Testis (tissue), 3 donors: ENCODE measurements around the gene ORC6. TPM values are rescaled to one million over a fixed set of nuclear protein-coding genes. Genes with fewer than 3 reads are reported as not detected.

Experiments used
- DNase-seq: peaks from one replicate; pipeline ENCODE4 v3.0.0-alpha.2; 2019
- H3K27ac ChIP-seq, 2 donors: fragments of 200-600 bp; sonication (generic); one replicate each; pipeline ENCODE4 v1.5.1; 2019
- H3K27me3 ChIP-seq: fragments of 200-600 bp; sonication (generic); one replicate; pipeline ENCODE4 v1.5.1; 2019
- H3K36me3 ChIP-seq: fragments of 200-600 bp; sonication (generic); one replicate; pipeline ENCODE4 v1.5.1; 2017; ENCODE audit warnings: low read depth; ENCODE audit errors: missing control alignments
- H3K4me1 ChIP-seq: fragments of 200-600 bp; sonication (generic); one replicate; pipeline ENCODE4 v1.5.1; 2019
- H3K4me3 ChIP-seq, 2 donors: fragments of 200-600 bp; sonication (generic); one replicate each; pipeline ENCODE4 v1.5.1; 2017 to 2019
- H3K9me3 ChIP-seq: fragments of 200-600 bp; sonication (generic); one replicate; pipeline ENCODE4 v1.5.1; 2017
- CTCF ChIP-seq, 3 experiments: fragments of 450-650 bp in 2 of 3; fragments of 200-600 bp in 1 of 3; sonication (generic) in 1 of 3; IDR thresholded peaks; one replicate each; pipeline ENCODE4 v1.5.1; 2016 to 2019; ENCODE audit warnings: antibody characterized with exemption in 3 of 3, mild to moderate bottlenecking in 2 of 3, moderate library complexity in 1 of 3
- POLR2A ChIP-seq: fragments of 450-650 bp; IDR thresholded peaks from one replicate; pipeline ENCODE4 v1.6.1; 2017; ENCODE audit warnings: antibody characterized with exemption, mild to moderate bottlenecking, moderate library complexity
- WGBS, 2 donors: methylation state at CpG; one replicate each; pipeline ENCODE4 v1.1.5; 2018; 5-methylcytosine and 5-hydroxymethylcytosine counted together
- intact Hi-C: fragments of 100-400 bp; cut with DNase I; formaldehyde crosslinking; loops from one replicate; pipeline ENCODE4 v1.15.1; 2023; ENCODE audit warnings: low total_unique reads
- polyA plus RNA-seq: library from polyadenylated mRNA; stranded (reverse); fragments of 350-450 nt; fragmentation: Illumina TruSeq; extraction: RNeasy Lipid Tissue Mini Kit (QIAGEN cat#74804); gene quantifications from one replicate; pipeline ENCODE4 v1.2.3, GENCODE V29; 2014; ENCODE audit warnings: low read depth, low replicate concordance; ENCODE audit not compliant: insufficient read depth
- total RNA-seq, 2 donors: library from RNA; depleted of rRNA; stranded (reverse); fragments of >200 nt; gene quantifications; one replicate each; pipeline ENCODE4 v1.2.3, GENCODE V29; 2016

Gene ORC6
- total and polyA plus RNA-seq, 3 donors from 2014 or later, result 28.2 to 44.4 (median 30.7) TPM

GRCh38 chr16:46746821-46747776, 57.6 kb downstream of the ORC6 start:
- peaks cover 15% of the 10 kb centered on the region for H3K4me1 ChIP-seq
- WGBS, 2 donors, result 90% methylated on average over 8 to 15 of the region's 15 CpGs
- no peaks in the 10 kb centered on the region for H3K9me3 ChIP-seq
- no peaks in the 10 kb centered on the region for H3K27me3 ChIP-seq
- H3K36me3 ChIP-seq, result no peaks in the 10 kb centered on the region
- TF ChIP-seq CTCF (IDR thresholded peaks at IDR 0.05) (no peak), POLR2A (no peak)
- H3K27ac ChIP-seq, result no peak overlapping the region
- no peak for DNase-seq
- intact Hi-C loops, result no loop called here
- no peak overlapping the region for H3K4me3 ChIP-seq

Other genes with a start within 250 kb of the ORC6 start
- gene SHCBP1, start 68.3 kb upstream of the ORC6 start, total RNA-seq, result 10 to 100 TPM; 10.4 to 23.7 TPM
- gene SHCBP1, start 68.3 kb upstream of the ORC6 start, polyA plus RNA-seq, result 14.7 TPM
- 100 to 1,000 TPM; 128 to 129 TPM for gene VPS35, start 481 bp upstream of the ORC6 start, total RNA-seq
- 75.5 TPM for gene VPS35, start 481 bp upstream of the ORC6 start, polyA plus RNA-seq
- 10 to 100 TPM; 63.4 to 88.8 TPM for gene MYLK3, start 58.7 kb downstream of the ORC6 start, total RNA-seq
- gene MYLK3, start 58.7 kb downstream of the ORC6 start, polyA plus RNA-seq, result 18.4 TPM
- gene C16orf87, start 141.5 kb downstream of the ORC6 start, total RNA-seq, result 10 to 100 TPM; 32.0 to 45.4 TPM
- 44.9 TPM for gene C16orf87, start 141.5 kb downstream of the ORC6 start, polyA plus RNA-seq
- gene GPT2, start 194.7 kb downstream of the ORC6 start, total RNA-seq, result 10 to 100 TPM; 46.6 to 80.6 TPM
- gene GPT2, start 194.7 kb downstream of the ORC6 start, polyA plus RNA-seq, result 38.8 TPM